ENCODE results near the gene ETS2.

The ETS2 gene

DNA sequence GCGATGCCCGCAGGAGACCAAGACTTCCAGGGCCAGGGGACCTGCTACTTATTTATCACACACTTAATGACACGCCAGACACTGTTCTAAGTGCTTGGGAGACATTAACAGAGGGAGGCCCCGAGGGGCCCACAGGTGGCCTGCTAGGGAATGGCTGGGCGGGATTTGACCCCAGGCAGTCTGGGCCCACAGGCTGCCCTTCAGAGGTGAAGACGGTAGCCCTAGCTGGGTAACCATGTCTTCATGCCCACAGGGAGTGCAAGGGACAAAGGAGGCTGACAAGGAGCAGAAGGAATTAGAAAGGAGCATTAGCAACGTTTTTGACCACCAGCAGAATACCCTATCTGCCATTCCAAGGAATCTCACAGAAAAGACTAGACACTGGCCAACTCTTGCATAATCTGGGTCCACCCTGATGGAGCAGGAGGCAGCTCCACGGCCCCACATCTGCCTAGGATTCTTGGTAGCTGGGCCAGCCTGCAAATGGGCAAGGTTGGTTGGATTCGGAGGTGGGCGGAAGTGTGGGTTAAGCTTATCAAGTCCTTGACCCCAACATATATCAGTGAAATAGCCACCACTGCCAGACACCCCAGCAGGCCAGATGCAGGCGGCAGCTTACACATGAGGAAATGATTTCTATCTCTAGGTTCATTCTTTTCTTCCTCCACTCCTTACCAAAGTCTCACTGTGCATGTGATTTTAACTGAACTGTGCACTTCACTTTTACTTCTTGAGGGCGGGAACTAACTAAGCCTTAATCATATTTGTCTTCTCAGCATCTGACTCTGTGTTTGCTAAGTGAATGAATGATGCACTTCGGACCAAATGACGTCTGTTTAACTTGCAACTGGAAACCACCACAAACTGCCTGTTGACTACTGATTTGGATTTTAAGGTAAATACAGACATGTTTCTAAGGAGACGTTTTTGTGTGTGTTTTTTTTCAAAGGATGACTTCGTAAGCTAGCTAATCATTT is 3.4 kb upstream of the ETS2 start:
- no peak for DNase-seq (ENCODE audit: low read depth)

GRCh38 chr21:38803075-38803660 is 2.6 kb upstream of the ETS2 start:
- DNase-seq (ENCODE audit: low read depth): no peak

DNA sequence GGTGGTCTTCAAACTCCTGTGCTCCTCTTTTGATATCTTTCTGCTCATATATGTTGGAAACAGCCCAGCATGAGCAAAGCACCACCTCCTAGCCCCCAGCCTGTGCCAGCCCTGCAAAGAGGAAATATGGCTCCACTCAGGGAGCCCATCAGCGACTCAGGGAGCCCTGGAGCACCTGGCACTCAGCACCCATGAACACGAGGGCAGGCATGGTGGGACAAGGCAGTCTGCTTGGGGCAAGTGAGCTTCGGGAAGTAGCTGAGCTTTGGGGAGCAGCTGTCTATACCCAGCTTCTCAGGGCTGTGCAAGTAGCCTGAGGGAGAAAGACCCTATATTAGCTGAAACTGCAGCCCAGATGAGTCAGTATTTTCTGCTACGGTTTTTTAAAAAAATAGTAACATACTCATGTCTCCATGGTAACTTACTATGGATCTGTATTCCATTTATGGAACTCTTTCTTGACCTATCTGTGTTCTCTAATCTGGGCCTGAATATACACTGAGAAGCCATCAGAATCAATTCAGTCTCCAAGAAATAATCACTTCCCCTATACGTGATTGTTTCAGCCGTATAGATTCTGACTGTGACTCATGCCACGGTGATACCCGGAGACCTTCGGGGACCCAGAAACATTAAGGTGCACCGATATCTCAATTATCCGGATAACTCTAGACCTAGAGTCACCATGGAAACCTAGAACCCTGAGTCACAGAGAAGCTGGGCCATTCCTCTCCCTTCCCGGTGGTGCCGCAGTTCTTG is 1.5 kb upstream of the ETS2 start:
- no peak for DNase-seq (ENCODE audit: low read depth)

GRCh38 chr21:38804789-38805327 is 871 bp upstream of the ETS2 start:
- DNase-seq (ENCODE audit: low read depth): no peak

- peak; percentile 3 for DNase-seq (ENCODE audit: low read depth)
Observed at GRCh38 chr21:38806153-38806941, 618 bp downstream of the ETS2 start.

DNA sequence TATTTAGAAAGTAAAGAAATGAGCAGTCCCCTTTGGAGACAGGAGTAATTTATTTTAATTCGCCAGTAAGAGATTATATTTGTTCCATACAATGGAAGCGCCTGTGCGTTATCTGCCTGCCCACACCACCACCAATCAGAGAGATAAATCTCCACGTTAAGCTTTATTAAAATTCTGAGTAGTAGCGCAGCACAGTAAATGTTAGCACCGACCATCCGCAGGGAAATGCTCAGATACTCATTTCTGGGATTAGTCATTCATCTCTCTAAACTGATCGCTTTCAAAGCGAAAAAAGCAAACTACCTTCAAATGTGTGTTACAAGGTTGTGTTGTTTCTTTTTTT is 1.2 kb downstream of the ETS2 start:
- no peak for DNase-seq (ENCODE audit: low read depth)

- DNase-seq (ENCODE audit: low read depth): no peak
Observed at GRCh38 chr21:38807441-38807871, 1.7 kb downstream of the ETS2 start.

DNA sequence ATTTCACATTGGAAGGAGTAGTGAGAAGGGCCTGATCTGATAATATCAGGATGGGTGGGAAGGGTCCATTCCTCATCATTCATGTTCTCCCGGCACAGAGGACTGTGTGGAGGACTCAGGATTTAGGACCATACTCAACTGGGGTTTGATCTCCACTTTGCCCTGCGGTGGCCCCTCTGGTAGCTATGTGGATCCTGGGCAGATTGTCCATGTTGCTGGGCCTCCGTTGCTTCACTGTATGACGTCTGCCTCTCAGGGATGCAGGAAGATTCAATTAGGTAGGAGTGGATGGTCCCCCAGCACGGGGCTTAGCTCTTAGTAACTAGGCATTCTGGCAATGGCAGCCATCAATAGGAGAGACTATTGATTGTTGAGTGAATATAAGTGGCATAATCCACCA is 2.3 kb downstream of the ETS2 start:
- no peak for DNase-seq (ENCODE audit: low read depth)

GRCh38 chr21:38809198-38809878 is 3.6 kb downstream of the ETS2 start:
- no peak for DNase-seq (ENCODE audit: low read depth)

- DNase-seq (ENCODE audit: low read depth): no peak
Observed at GRCh38 chr21:38810034-38810825, 4.5 kb downstream of the ETS2 start.

GRCh38 chr21:38810826-38811164 is 5.1 kb downstream of the ETS2 start:
- no peak for DNase-seq (ENCODE audit: low read depth)

- DNase-seq (ENCODE audit: low read depth): no peak
Observed at GRCh38 chr21:38811257-38811656, 5.5 kb downstream of the ETS2 start.

DNA sequence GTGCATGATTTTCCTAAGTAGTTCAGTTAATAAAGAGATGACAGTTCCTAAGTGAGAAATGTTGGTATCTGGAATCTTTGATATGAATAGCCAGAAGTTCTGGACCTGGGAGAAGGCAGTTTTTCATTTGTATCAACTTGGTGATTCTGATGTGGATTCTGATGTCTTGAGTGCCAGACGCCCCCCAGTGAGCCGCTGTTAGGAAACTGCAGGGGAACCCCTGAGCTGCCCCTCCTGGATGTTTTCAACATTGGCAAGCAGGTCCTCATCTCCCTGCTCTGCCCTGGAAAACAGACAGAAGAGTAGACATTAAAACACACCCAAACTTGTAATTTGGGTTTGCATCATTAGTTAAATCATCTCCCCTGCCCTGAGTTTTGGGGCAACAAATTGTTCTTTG is 7.4 kb downstream of the ETS2 start:
- DNase-seq (ENCODE audit: low read depth): no peak

- no peak for DNase-seq (ENCODE audit: low read depth)
Observed at GRCh38 chr21:38813547-38813946, 7.8 kb downstream of the ETS2 start.

GRCh38 chr21:38814126-38815059 is 8.7 kb downstream of the ETS2 start:
- no peak for DNase-seq (ENCODE audit: low read depth)

GRCh38 chr21:38815060-38815405 is 9.3 kb downstream of the ETS2 start:
- DNase-seq (ENCODE audit: low read depth): no peak

DNA sequence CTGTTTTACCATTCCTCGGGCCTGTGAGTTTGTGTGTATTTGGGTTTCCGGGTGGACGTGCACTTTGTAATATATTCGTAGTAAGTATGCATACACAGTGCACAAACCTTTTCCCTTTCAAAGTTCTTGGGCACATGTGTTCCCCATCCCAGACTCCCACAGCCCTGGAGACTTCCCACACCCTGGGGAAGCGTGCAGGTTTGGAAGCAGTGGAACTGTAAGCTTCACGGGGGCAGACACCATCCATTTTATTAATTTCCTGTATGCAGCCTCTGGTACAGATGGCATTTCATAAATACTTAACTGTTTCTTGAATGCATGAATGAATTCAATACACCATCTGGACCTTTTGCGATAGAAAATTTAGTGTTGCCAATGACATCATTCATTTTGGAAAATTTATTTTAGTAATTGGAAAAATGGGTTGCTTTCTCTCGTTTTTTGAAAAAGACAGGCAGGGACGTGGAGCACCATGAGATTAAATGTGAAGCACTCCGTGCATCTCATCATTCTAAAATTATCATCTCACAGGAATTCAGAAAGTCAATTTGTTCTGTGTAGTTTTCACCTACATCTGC is 10.8 kb downstream of the ETS2 start:
- DNase-seq (ENCODE audit: low read depth): no peak

GRCh38 chr21:38817371-38818324 is 11.9 kb downstream of the ETS2 start:
- no peak for DNase-seq (ENCODE audit: low read depth)
